HEK293T (cell line): Measurements from ENCODE around the gene ARFRP1.

Experiments
- CTCF ChIA-PET: fragments of 350-600 bp; formaldehyde crosslinking; extraction: SDS; loops from one replicate; lab custom pipeline; 2021; ENCODE audit warnings: antibody characterized with exemption, inconsistent platforms; lab: Yijun Ruan, JAX
- POLR2A ChIA-PET: fragments of 350-600 bp; formaldehyde crosslinking; extraction: SDS; loops from one replicate; lab custom pipeline; 2020; ENCODE audit warnings: antibody characterized with exemption, inconsistent platforms; lab: Yijun Ruan, JAX
- DNase-seq: peaks from one replicate; pipeline ENCODE4 v3.0.0; 2012; ENCODE audit warnings: mixed read lengths; ENCODE audit errors: extremely low spot score
- ARNT ChIP-seq: fragments of 450-650 bp; IDR thresholded peaks from 2 replicates; pipeline ENCODE4 v1.6.1; 2017; ENCODE audit warnings: mild to moderate bottlenecking
- BHLHE40 ChIP-seq: fragments of 450-650 bp; IDR thresholded peaks from 2 replicates; pipeline ENCODE4 v1.6.1; 2016; ENCODE audit warnings: mild to moderate bottlenecking, moderate library complexity, borderline replicate concordance
- CTBP1 ChIP-seq: fragments of 450-650 bp; IDR thresholded peaks from 2 replicates; pipeline ENCODE4 v1.6.1; 2016; ENCODE audit warnings: borderline replicate concordance
- ELF4 ChIP-seq: fragments of 450-650 bp; IDR thresholded peaks from 2 replicates; pipeline ENCODE4 v1.6.1; 2017; ENCODE audit warnings: antibody characterized with exemption
- FOXA1 ChIP-seq: fragments of 450-650 bp; IDR thresholded peaks from 2 replicates; pipeline ENCODE4 v1.6.1; 2016; ENCODE audit warnings: mild to moderate bottlenecking
- FOXK2 ChIP-seq: fragments of 450-650 bp; IDR thresholded peaks from 2 replicates; pipeline ENCODE4 v1.6.1; 2016; ENCODE audit warnings: mild to moderate bottlenecking
- FOXM1 ChIP-seq: fragments of 450-650 bp; IDR thresholded peaks from 2 replicates; pipeline ENCODE4 v1.6.1; 2017; ENCODE audit warnings: mild to moderate bottlenecking, borderline replicate concordance
- HDGF ChIP-seq: fragments of 450-650 bp; IDR thresholded peaks from 2 replicates; pipeline ENCODE4 v1.6.1; 2017; ENCODE audit warnings: antibody characterized with exemption, borderline replicate concordance
- L3MBTL2 ChIP-seq: fragments of 450-650 bp; conservative IDR thresholded peaks from 2 replicates; pipeline ENCODE4 v1.6.1; 2016; ENCODE audit warnings: mild to moderate bottlenecking
- LEF1 ChIP-seq: fragments of 450-650 bp; IDR thresholded peaks from 2 replicates; pipeline ENCODE4 v1.6.1; 2017; ENCODE audit warnings: mild to moderate bottlenecking, borderline replicate concordance
- NFRKB ChIP-seq: fragments of 450-650 bp; IDR thresholded peaks from 2 replicates; pipeline ENCODE4 v1.6.1; 2016; ENCODE audit warnings: mild to moderate bottlenecking, moderate library complexity
- PKNOX1 ChIP-seq: fragments of 450-650 bp; IDR thresholded peaks from 2 replicates; pipeline ENCODE4 v1.6.1; 2016
- SP1 ChIP-seq: fragments of 450-650 bp; IDR thresholded peaks from 2 replicates; pipeline ENCODE4 v1.6.1; 2017
- SUZ12 ChIP-seq: fragments of 450-650 bp; IDR thresholded peaks from 2 replicates; pipeline ENCODE4 v1.6.1; 2016; ENCODE audit warnings: mild to moderate bottlenecking
- TARDBP ChIP-seq: fragments of 450-650 bp; IDR thresholded peaks from 2 replicates; pipeline ENCODE4 v1.6.1; 2016
- ZNF384 ChIP-seq: fragments of 450-650 bp; IDR thresholded peaks from 2 replicates; pipeline ENCODE4 v1.6.1; 2016

The ARFRP1 gene

GRCh38 chr20:63718996-63719395 is 11.2 kb upstream of the ARFRP1 start:
- DNase-seq, result no peak
- TF ChIP-seq BHLHE40 (no peak), SP1 (no peak), ZNF384 (no peak), FOXM1 (no peak), FOXK2 (no peak), NFRKB (no peak), HDGF (no peak), L3MBTL2 (no peak), FOXA1 (no peak), PKNOX1 (no peak), ELF4 (no peak), TARDBP (no peak), CTBP1 (no peak), ARNT (no peak)
- POLR2A ChIA-PET, result no interaction called here
- CTCF ChIA-PET, result no interaction called here

GRCh38 chr20:63714858-63715257 is 7.1 kb upstream of the ARFRP1 start:
- DNase-seq, result no peak
- ChIA-PET POLR2A (no interaction called here), CTCF (no interaction called here)
- TF ChIP-seq FOXA1 (no peak), ELF4 (no peak), CTBP1 (no peak), TARDBP (no peak), BHLHE40 (no peak), PKNOX1 (no peak), FOXK2 (no peak), SP1 (no peak)

GRCh38 chr20:63712191-63712590 is 4.4 kb upstream of the ARFRP1 start:
- POLR2A ChIA-PET, result no interaction called here
- CTCF ChIA-PET, result no interaction called here
- TF ChIP-seq FOXK2, result no peak
- no peak for TF ChIP-seq PKNOX1
- TF ChIP-seq TARDBP, result no peak
- TF ChIP-seq SP1, result no peak
- TF ChIP-seq NFRKB, result no peak
- TF ChIP-seq SUZ12, result no peak
- TF ChIP-seq LEF1, result no peak
- TF ChIP-seq ZNF384, result no peak
- no peak for TF ChIP-seq CTBP1
- TF ChIP-seq FOXA1, result no peak
- TF ChIP-seq FOXM1, result no peak
- TF ChIP-seq BHLHE40, result no peak
- no peak for TF ChIP-seq ARNT
- TF ChIP-seq HDGF, result no peak
- no peak for TF ChIP-seq L3MBTL2
- no peak for TF ChIP-seq ELF4
- DNase-seq, result no peak

GRCh38 chr20:63711085-63711645 is 3.4 kb upstream of the ARFRP1 start:
- ChIA-PET CTCF (interaction anchor here (0.7 kb wide), 1 partner anchor 241 kb away, joined by 3 read pairs; no protein-coding TSS in a partner anchor), POLR2A (no interaction called here)
- DNase-seq, result no peak
- no peak for TF ChIP-seq FOXM1
- TF ChIP-seq CTBP1, result no peak
- TF ChIP-seq HDGF, result no peak
- TF ChIP-seq FOXK2, result no peak

GRCh38 chr20:63709149-63709527 is 1.4 kb upstream of the ARFRP1 start:
- POLR2A ChIA-PET, result interaction anchor here (1.6 to 2.0 kb wide), 2 partner anchors 32 to 156 kb away, joined by 14 to 17 read pairs; partner anchors contain the start of gene TPD52L2
- DNase-seq, result peak; percentile 2
- TF ChIP-seq FOXK2 (no peak), SP1 (no peak), TARDBP (no peak), LEF1 (no peak), CTBP1 (no peak), FOXA1 (no peak), BHLHE40 (no peak), NFRKB (no peak), ELF4 (no peak)
- CTCF ChIA-PET, result no interaction called here

- CTCF ChIA-PET, result interaction anchor here (0.6 kb wide), 1 partner anchor 31 kb away, joined by 3 read pairs; the partner anchor contains the start of gene SLC2A4RG
These were observed 749 bp upstream of the ARFRP1 start for GRCh38 chr20:63708301-63709148.

More at GRCh38 chr20:63708301-63709148, 749 bp upstream of the ARFRP1 start:
- TF ChIP-seq ELF4 (no peak), FOXM1 (no peak), HDGF (no peak), CTBP1 (no peak), ZNF384 (no peak), NFRKB (no peak), BHLHE40 (no peak), L3MBTL2 (no peak), ARNT (no peak)
- DNase-seq, result peak; percentile 22
- POLR2A ChIA-PET, result interaction anchor here (0.6 to 2.0 kb wide), 18 partner anchors 9 to 171 kb away, joined by 3 to 17 read pairs (median 4); partner anchors contain the start of genes HELZ2, LIME1, PTK6 and RTEL1
